NB4 (cell line): ENCODE data around the gene SMPD3.

Source experiments
- CTCF ChIP-seq: IDR thresholded peaks from one replicate; pipeline ENCODE4 v1.5.1; 2012; ENCODE audit warnings: low read depth, low read length
- MYC ChIP-seq: IDR thresholded peaks from 2 replicates; pipeline ENCODE4 v1.6.1; 2011; ENCODE audit warnings: low read depth, low read length
- POLR2A ChIP-seq: IDR thresholded peaks from 2 replicates; pipeline ENCODE4 v1.6.1; 2011; ENCODE audit warnings: mild to moderate bottlenecking; ENCODE audit not compliant: insufficient read length; ENCODE audit errors: extremely low read depth
- TF ChIP-seq, protein P1 (sequence below): IDR thresholded peaks from 2 replicates; pipeline ENCODE4 v1.6.1; 2011; ENCODE audit warnings: low read depth, low read length

- TF ChIP-seq CTCF: no peak
- TF ChIP-seq POLR2A: no peak
- TF ChIP-seq, protein P1, sequence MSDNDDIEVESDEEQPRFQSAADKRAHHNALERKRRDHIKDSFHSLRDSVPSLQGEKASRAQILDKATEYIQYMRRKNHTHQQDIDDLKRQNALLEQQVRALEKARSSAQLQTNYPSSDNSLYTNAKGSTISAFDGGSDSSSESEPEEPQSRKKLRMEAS: no peak
- no peak for TF ChIP-seq MYC
Observed at GRCh38 chr16:68378436-68379415, 69.6 kb downstream of the SMPD3 start.
